RWPE1 (cell line): Measurements from ENCODE around the gene RTN4RL2.

Experiments
- CTCF ChIA-PET: fragments of 350-600 bp; sonication (Branson Sonifier 250); formaldehyde crosslinking; extraction: SDS; loops from one replicate; lab custom pipeline; 2021; lab: Yijun Ruan, JAX
- POLR2A ChIA-PET: fragments of 400-600 bp; formaldehyde crosslinking; extraction: SDS; loops from one replicate; lab custom pipeline; 2020; ENCODE audit warnings: antibody characterized with exemption; ENCODE audit not compliant: low non-redundant PET; lab: Yijun Ruan, JAX
- DNase-seq: peaks from one replicate; pipeline ENCODE4 v3.0.0; 2012; ENCODE audit warnings: low spot score
- H3K27ac ChIP-seq: fragments of 450-650 bp; 2 replicates; pipeline ENCODE4 v1.5.1; 2017
- TF ChIP-seq, protein P1 (sequence below): fragments of 450-650 bp; conservative IDR thresholded peaks from 2 replicates; pipeline ENCODE4 v1.5.1; 2017; ENCODE audit warnings: low read depth, mild to moderate bottlenecking

Gene RTN4RL2

DNA sequence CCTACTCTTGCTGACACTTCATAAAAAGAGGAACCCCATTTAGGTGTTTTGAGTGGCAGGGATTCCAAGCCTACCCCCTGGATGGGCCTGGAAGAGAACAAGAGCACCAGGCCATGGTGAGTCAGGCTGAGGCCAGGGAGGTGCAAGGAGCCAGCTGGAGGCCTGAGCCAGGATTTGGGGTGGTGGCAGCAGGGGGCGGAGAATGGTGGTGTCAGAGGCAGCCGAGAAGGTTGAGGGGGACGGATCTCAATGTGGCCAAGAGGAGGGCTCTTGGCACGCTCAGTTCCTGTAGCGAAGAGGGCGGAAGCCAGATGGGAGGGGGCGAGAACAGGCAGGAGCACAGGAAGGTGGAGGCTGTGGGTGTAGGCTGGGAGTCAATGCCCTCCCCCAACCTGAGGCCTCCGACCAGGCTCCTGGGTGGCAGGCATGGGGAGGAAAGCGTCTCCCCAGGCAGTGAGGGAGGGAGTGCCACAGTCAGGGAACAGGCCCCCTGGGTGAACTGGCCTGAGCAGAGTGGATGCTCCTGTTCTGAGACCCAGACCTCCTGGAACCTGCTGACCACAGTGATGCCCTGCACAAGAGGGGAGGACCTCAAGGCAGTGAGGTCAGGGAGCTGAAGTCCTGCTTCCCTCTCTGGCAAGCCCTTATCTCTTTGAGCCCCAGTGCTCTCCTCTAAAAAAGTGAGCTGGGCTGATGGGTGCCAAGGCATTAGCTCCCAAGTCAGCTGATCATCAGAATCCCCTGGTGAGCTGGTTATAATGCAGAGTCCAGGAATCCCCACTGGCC is 13.9 kb downstream of the RTN4RL2 start:
- ChIA-PET POLR2A (no interaction called here), CTCF (interaction anchor here (0.7 to 1.8 kb wide), 4 partner anchors 8 to 19 kb away, joined by 3 to 8 read pairs (median 4); no protein-coding TSS in a partner anchor)
- TF ChIP-seq, protein P1, sequence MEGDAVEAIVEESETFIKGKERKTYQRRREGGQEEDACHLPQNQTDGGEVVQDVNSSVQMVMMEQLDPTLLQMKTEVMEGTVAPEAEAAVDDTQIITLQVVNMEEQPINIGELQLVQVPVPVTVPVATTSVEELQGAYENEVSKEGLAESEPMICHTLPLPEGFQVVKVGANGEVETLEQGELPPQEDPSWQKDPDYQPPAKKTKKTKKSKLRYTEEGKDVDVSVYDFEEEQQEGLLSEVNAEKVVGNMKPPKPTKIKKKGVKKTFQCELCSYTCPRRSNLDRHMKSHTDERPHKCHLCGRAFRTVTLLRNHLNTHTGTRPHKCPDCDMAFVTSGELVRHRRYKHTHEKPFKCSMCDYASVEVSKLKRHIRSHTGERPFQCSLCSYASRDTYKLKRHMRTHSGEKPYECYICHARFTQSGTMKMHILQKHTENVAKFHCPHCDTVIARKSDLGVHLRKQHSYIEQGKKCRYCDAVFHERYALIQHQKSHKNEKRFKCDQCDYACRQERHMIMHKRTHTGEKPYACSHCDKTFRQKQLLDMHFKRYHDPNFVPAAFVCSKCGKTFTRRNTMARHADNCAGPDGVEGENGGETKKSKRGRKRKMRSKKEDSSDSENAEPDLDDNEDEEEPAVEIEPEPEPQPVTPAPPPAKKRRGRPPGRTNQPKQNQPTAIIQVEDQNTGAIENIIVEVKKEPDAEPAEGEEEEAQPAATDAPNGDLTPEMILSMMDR: no peak
- DNase-seq: no peak
- H3K27ac ChIP-seq: no peak overlapping the region; the same call in 1 of the 2 replicates

DNA sequence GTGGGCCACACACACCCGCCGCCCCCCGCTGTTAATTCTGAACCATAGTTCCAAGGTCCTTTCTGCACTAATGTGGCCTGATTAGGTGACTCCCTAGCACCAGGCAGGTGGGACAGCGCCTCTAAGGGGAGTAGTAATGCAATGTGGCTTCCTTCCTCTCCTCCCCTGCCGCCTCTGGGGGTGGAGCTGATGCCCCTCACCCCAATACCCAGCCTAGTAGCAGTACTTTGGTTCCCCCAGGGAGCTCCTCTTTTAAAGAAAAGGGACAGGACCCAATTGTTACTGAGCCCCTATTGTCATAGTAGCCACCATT is 14.4 kb downstream of the RTN4RL2 start:
- POLR2A ChIA-PET: no interaction called here
- TF ChIP-seq, protein P1: no peak
- no peak for DNase-seq
- CTCF ChIA-PET: interaction anchor here (0.7 to 1.3 kb wide), 3 partner anchors 8 to 393 kb away, joined by 4 to 5 read pairs (median 4); no protein-coding TSS in a partner anchor
- H3K27ac ChIP-seq: no peak overlapping the region

DNA sequence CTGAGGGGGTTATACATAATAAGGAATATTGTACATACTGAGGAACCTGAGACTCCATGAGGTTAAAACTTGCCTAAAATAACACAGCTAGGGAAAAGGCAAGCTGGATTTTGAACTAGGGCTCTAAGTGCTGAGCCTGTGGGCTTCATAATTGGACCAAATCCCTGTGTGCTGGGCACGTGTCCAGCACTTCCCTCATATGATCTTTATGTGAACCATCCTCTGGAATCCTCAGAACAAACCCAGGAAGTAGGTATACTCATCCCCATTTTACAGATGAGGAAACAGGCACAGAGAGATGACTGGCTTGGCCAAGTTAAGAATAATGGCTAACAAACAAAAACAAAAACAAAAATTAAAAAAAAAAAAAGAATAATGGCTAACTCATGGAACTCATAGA is 14.9 kb downstream of the RTN4RL2 start:
- POLR2A ChIA-PET: no interaction called here
- no peak overlapping the region for H3K27ac ChIP-seq
- TF ChIP-seq, protein P1: no peak
- CTCF ChIA-PET: interaction anchor here (0.7 to 1.3 kb wide), 3 partner anchors 7 to 393 kb away, joined by 4 to 5 read pairs (median 4); no protein-coding TSS in a partner anchor
- DNase-seq: no peak

DNA sequence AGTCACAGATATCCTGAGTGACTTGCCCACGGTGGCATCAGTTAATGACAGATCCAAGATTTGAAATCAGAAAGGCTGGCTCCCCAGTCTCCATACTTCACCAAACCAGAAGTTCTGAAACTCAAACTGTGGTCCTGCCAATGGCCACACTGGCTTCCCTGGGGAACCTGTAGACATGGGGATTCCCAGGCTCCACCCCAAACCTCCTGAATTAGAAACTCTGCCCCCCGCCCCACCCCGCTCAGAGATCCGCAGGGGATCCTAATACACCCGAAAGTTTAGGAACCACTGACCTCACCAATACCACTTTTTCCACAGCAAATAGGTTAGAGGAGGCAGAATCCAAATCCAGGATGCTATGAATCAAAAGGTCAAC is 15.3 kb downstream of the RTN4RL2 start:
- ChIA-PET POLR2A (no interaction called here), CTCF (interaction anchor here (1.2 kb wide), 1 partner anchor 21 kb away, joined by 5 read pairs; no protein-coding TSS in a partner anchor)
- TF ChIP-seq, protein P1: no peak
- no peak overlapping the region for H3K27ac ChIP-seq
- no peak for DNase-seq

DNA sequence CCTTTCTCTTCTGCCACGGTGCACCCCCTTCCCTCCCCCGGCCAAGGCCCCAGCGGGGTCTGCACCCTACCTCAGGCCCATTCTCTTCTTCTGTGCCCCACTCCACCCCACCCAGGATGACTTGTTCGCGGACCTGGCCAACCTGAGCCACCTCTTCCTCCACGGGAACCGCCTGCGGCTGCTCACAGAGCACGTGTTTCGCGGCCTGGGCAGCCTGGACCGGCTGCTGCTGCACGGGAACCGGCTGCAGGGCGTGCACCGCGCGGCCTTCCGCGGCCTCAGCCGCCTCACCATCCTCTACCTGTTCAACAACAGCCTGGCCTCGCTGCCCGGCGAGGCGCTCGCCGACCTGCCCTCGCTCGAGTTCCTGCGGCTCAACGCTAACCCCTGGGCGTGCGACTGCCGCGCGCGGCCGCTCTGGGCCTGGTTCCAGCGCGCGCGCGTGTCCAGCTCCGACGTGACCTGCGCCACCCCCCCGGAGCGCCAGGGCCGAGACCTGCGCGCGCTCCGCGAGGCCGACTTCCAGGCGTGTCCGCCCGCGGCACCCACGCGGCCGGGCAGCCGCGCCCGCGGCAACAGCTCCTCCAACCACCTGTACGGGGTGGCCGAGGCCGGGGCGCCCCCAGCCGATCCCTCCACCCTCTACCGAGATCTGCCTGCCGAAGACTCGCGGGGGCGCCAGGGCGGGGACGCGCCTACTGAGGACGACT is 15.9 kb downstream of the RTN4RL2 start:
- H3K27ac ChIP-seq: no peak overlapping the region
- POLR2A ChIA-PET: no interaction called here
- CTCF ChIA-PET: interaction anchor here (0.6 to 1.4 kb wide), 7 partner anchors 9 to 1794 kb away, joined by 3 to 11 read pairs (median 4); no protein-coding TSS in a partner anchor
- TF ChIP-seq, protein P1: no peak
- DNase-seq: no peak

DNA sequence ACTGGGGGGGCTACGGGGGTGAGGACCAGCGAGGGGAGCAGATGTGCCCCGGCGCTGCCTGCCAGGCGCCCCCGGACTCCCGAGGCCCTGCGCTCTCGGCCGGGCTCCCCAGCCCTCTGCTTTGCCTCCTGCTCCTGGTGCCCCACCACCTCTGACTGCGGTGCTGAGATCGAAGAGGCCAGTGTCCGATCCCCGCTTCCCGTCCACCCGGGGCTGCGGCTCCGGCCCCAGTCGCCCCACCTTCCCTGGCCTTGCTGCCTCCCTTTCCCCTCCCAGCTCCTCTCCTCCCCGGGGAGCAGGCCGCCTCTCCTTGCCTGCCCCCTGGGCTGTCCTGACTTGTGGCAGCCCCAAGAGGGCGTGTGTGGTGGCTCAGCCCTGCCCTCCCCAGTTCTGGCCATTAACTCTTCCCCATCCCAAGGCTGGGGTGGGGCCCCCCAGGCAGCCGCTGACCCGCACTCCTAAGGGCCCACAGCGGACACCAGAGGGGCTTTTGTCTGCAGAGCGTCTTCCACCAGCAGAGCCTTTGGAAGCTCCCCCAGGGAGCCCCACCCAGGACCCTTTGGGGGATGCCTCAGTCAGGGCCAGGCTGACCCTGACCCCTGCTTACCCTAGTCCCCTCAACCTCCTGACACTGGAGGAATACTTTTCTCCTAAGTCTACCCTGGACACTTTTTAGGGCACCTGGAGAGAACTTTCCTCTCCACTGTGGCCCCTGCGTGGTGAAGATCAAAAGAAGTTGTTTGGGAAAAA is 16.6 kb downstream of the RTN4RL2 start:
- peak; percentile 63 for DNase-seq
- ChIA-PET POLR2A (no interaction called here), CTCF (interaction anchor here (0.6 to 1.4 kb wide), 9 partner anchors 9 to 1795 kb away, joined by 3 to 11 read pairs (median 3); no protein-coding TSS in a partner anchor)
- TF ChIP-seq, protein P1: peak; percentile 46
- H3K27ac ChIP-seq: no peak overlapping the region
